HCT116 (cell line): ENCODE measurements around the gene ACVR1B. TPM values are rescaled to one million over a fixed set of nuclear protein-coding genes. Genes with fewer than 3 reads are reported as not detected.
"Not testable (repeated sequence)": the region's sequence is repeated elsewhere in the genome, so short reads cannot be mapped to it uniquely, and the experiment has no call there.

Experiments
- ATAC-seq: fragments of 200-7000 bp; cut with Tn5 transposase; 2 replicates; pipeline ENCODE4 v1.9.1; 2020; ENCODE audit warnings: mild to moderate bottlenecking, moderate library complexity
- BruUV-seq: library from RNA; stranded (reverse); fragments of 400-500 nt; replicated peaks from 2 replicates; lab custom pipeline; 2021; lab: Mats Ljungman, UMichigan
- CTCF ChIA-PET: fragments of 300-600 bp; sonication (Branson Sonifier 250); formaldehyde crosslinking; loops from one replicate; lab custom pipeline; 2021; ENCODE audit warnings: antibody characterized with exemption; lab: Charles Lee
- POLR2A ChIA-PET: fragments of 300-600, 350-600 bp; sonication (Branson Sonifier 250); formaldehyde crosslinking; loops from one replicate; lab custom pipeline; 2021; ENCODE audit warnings: antibody characterized with exemption; lab: Charles Lee
- RAD21 ChIA-PET, 2 experiments: fragments of 300-600 bp; sonication (Branson Sonifier 250); formaldehyde crosslinking; loops; one replicate each; lab custom pipeline; 2023; ENCODE audit warnings: low total read pairs in 2 of 2; ENCODE audit not compliant: uncharacterized antibody in 2 of 2, unreplicated experiment in 2 of 2, low non-redundant PET in 1 of 2; lab: Charles Lee
- DNase-seq: peaks from one replicate; pipeline ENCODE4 v3.0.0-alpha.2; 2010; ENCODE audit warnings: low read depth, low spot score
- H2AFZ ChIP-seq: fragments of 200-600 bp; shearing (Covaris generic), sonication (generic); 2 replicates; pipeline ENCODE4 v1.6.1; 2017; ENCODE audit warnings: low read depth, mixed run types, mixed read lengths, antibody characterized with exemption, low read length; ENCODE audit not compliant: poor library complexity, severe bottlenecking
- H3K27ac ChIP-seq: 2 replicates; pipeline ENCODE4 v1.5.1; 2012; ENCODE audit warnings: low read depth, low read length
- H3K27me3 ChIP-seq: fragments of 200-600 bp; sonication (generic); 2 replicates; pipeline ENCODE4 v1.6.1; 2016; ENCODE audit warnings: mixed run types, low read length, mixed read lengths; ENCODE audit not compliant: insufficient read depth
- H3K36me3 ChIP-seq, 2 experiments: fragments of 200-500 bp in 1 of 2; fragments of 200-600 bp in 1 of 2; sonication (Bioruptor generic) in 1 of 2; sonication (generic) in 1 of 2; 2 replicates each; pipeline versions ENCODE4 v1.5.1 to v1.6.1; 2014 to 2016; ENCODE audit warnings: low read length in 2 of 2, inconsistent platforms in 1 of 2, mixed read lengths in 1 of 2, mixed run types in 1 of 2; ENCODE audit not compliant: insufficient read depth in 2 of 2, control insufficient read depth in 1 of 2
- H3K4me1 ChIP-seq, 2 experiments: fragments of 200-600 bp in 1 of 2; sonication (generic) in 1 of 2; 2 replicates each; pipeline versions ENCODE4 v1.5.1 to v1.6.1; 2012 to 2017; ENCODE audit warnings: low read length in 2 of 2, inconsistent platforms in 1 of 2, mild to moderate bottlenecking in 1 of 2, mixed read lengths in 1 of 2, mixed run types in 1 of 2, moderate library complexity in 1 of 2; ENCODE audit not compliant: insufficient read depth in 2 of 2, control insufficient read depth in 1 of 2
- H3K4me2 ChIP-seq: fragments of 200-600 bp; sonication (generic); 2 replicates; pipeline ENCODE4 v1.6.1; 2017; ENCODE audit warnings: mixed run types, low read length, mixed read lengths
- H3K4me3 ChIP-seq, 2 experiments: fragments of 200-600 bp in 1 of 2; sonication (generic) in 1 of 2; replicated peaks in 1 of 2; 2 replicates each; pipeline ENCODE4 v1.5.1; 2011 to 2016; ENCODE audit warnings: low read length in 2 of 2, control low read depth in 1 of 2, low read depth in 1 of 2, mild to moderate bottlenecking in 1 of 2, mixed read lengths in 1 of 2, mixed run types in 1 of 2
- H3K79me2 ChIP-seq: fragments of 200-600 bp; sonication (generic); 2 replicates; pipeline ENCODE4 v1.6.1; 2017; ENCODE audit warnings: mild to moderate bottlenecking, mixed run types, low read length, moderate library complexity, mixed read lengths; ENCODE audit not compliant: insufficient read depth
- H3K9ac ChIP-seq: fragments of 200-600 bp; sonication (generic); 2 replicates; pipeline ENCODE4 v1.6.1; 2016; ENCODE audit warnings: low read length, mixed read lengths
- H3K9me2 ChIP-seq: fragments of 200-600 bp; sonication (generic), shearing (Covaris generic); 2 replicates; pipeline ENCODE4 v1.6.1; 2017; ENCODE audit warnings: mixed run types, mild to moderate bottlenecking, moderate library complexity; ENCODE audit not compliant: insufficient read depth
- H3K9me3 ChIP-seq, 2 experiments: fragments of 200-500 bp in 1 of 2; fragments of 200-600 bp in 1 of 2; sonication (Bioruptor generic) in 1 of 2; sonication (generic) in 1 of 2; 2 replicates each; pipeline ENCODE4 v1.6.1; 2014 to 2017; ENCODE audit warnings: low read length in 2 of 2, mixed read lengths in 2 of 2, inconsistent platforms in 1 of 2, low read depth in 1 of 2, mild to moderate bottlenecking in 1 of 2, mixed run types in 1 of 2, moderate library complexity in 1 of 2; ENCODE audit not compliant: control insufficient read depth in 1 of 2, insufficient read depth in 1 of 2
- H4K20me1 ChIP-seq: fragments of 200-600 bp; sonication (generic), shearing (Covaris generic); 2 replicates; pipeline ENCODE4 v1.6.1; 2017; ENCODE audit warnings: mixed run types, mild to moderate bottlenecking, moderate library complexity; ENCODE audit not compliant: insufficient read depth
- CEBPB ChIP-seq: IDR thresholded peaks from 2 replicates; pipeline ENCODE4 v1.6.1; 2012; ENCODE audit warnings: low read depth
- EGR1 ChIP-seq: IDR thresholded peaks from 2 replicates; pipeline ENCODE4 v1.6.1; 2012; ENCODE audit warnings: low read depth
- EZH2 ChIP-seq: fragments of 200-600 bp; sonication (generic); IDR thresholded peaks from 2 replicates; pipeline ENCODE4 v1.6.1; 2017; ENCODE audit warnings: antibody characterized with exemption, mixed run types
- EZH2phosphoT487 ChIP-seq: fragments of 200-600 bp; IDR thresholded peaks from 2 replicates; pipeline ENCODE4 v1.6.1; 2018; ENCODE audit warnings: antibody characterized with exemption, borderline replicate concordance
- FOSL1 ChIP-seq: IDR thresholded peaks from 2 replicates; pipeline ENCODE4 v1.6.1; 2012; ENCODE audit warnings: low read depth
- JUND ChIP-seq: IDR thresholded peaks from 2 replicates; pipeline ENCODE4 v1.6.1; 2012
- POLR2AphosphoS5 ChIP-seq: IDR thresholded peaks from 2 replicates; pipeline ENCODE4 v1.6.1; 2011; ENCODE audit warnings: mild to moderate bottlenecking, low read depth, low read length, moderate library complexity
- ZFX ChIP-seq: fragments of 450-650 bp; IDR thresholded peaks from 2 replicates; pipeline ENCODE4 v1.6.1; 2017
- intact Hi-C: fragments of 100-400 bp; cut with micrococcal nuclease; formaldehyde crosslinking; loops from 2 replicates; pipeline ENCODE4 v1.10.0; 2022
- total RNA-seq: library from RNA; stranded (reverse); gene quantifications from one replicate; pipeline ENCODE4 v1.2.1, GENCODE V29; 2021; ENCODE audit not compliant: unreplicated experiment
- TF ChIP-seq, protein P1 (sequence below): IDR thresholded peaks from 2 replicates; pipeline ENCODE4 v1.6.1; 2012

Gene ACVR1B
- total RNA-seq, 1 experiment from 2014 or later, result 22.7 TPM

DNA sequence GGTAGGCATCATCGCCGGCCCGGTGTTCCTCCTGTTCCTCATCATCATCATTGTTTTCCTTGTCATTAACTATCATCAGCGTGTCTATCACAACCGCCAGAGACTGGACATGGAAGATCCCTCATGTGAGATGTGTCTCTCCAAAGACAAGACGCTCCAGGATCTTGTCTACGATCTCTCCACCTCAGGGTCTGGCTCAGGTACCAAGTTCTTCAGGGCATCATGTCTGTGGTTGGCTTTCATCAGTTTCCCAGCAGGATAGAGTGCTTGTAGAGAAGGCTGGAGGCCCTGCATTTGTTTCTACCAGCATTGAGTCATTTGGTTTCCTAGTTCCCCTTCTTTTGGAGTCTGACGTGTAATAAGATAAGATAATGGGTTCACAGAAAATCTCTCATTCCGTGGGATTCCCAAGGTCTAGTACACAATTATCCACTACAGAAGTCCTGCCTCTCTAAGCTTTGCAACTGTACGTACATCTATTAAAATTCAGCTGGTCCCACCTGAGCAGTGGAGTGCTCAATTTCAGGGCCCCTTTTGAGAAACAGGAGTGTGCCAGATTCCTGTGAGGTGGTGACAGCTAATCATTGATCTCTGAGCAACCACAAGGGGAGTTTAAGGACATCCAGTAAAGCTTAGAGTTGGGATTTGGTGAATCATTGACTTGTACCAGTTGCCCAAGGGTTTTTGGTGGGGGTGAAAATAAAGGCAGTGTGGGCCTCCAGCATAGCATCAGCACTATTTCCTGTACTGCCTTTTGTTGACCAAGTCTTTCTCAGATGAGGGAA is 25.1 kb downstream of the ACVR1B start:
- ChIA-PET POLR2A (no interaction called here), CTCF (interaction anchor here (0.8 to 1.4 kb wide), 3 partner anchors 15 to 84 kb away, joined by 3 to 5 read pairs (median 3); no protein-coding TSS in a partner anchor), RAD21 (no interaction called here)
- H4K20me1 ChIP-seq, result no peaks in the 10 kb centered on the region; the same call in 1 of the 2 replicates
- no TSS peak for BruUV-seq
- H3K4me2 ChIP-seq, result no peak overlapping the region
- intact Hi-C loops, result loop anchor here (5.0 kb wide), 1 partner anchor 149 kb away; no protein-coding TSS in a partner anchor
- no peaks in the 10 kb centered on the region for H3K9me3 ChIP-seq
- H2AFZ ChIP-seq, result no peak overlapping the region
- peaks cover 9 to 21% of the 10 kb centered on the region in 2 experiments; a peak in 3 of 4 replicates for H3K36me3 ChIP-seq
- H3K9ac ChIP-seq, result no peak overlapping the region
- DNase-seq, result no peak
- no peaks in the 10 kb centered on the region for H3K27me3 ChIP-seq
- TF ChIP-seq POLR2AphosphoS5 (no peak), EZH2 (no peak), EGR1 (no peak), CEBPB (no peak)
- H3K4me3 ChIP-seq, result no peak overlapping the region
- no peaks in the 10 kb centered on the region for H3K9me2 ChIP-seq
- H3K4me1 ChIP-seq, result peaks cover 6 to 8% of the 10 kb centered on the region in 2 experiments
- no peak for ATAC-seq
- H3K27ac ChIP-seq, result no peak overlapping the region
- H3K79me2 ChIP-seq, result peaks cover 31% of the 10 kb centered on the region

DNA sequence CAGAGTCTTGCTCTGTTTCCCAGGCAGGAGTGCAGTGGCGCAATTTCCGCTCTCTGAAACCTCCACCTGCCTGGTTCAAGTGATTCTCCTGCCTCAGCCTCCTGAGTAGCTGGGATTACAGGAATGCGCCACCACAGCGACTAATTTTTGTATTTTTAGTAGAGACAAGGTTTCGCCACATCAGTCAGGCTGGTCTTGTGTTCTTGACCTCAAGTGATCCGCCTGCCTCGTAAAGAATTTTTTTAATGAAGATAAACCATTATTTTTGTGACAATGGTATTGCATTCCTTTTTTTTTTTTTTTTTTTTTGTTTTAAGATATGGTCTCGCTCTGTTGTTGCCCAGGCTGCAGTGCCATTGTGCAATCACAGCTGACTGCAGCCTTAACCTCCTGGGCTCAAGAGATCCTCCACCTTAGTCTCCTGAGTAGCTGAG is 25.8 kb downstream of the ACVR1B start:
- CTCF ChIA-PET, result interaction anchor here (0.8 to 1.4 kb wide), 3 partner anchors 14 to 85 kb away, joined by 3 to 5 read pairs (median 3); no protein-coding TSS in a partner anchor
- POLR2A ChIA-PET, result interaction anchor here (0.8 to 1.1 kb wide), 2 partner anchors 15 to 687 kb away, joined by 4 read pairs; no protein-coding TSS in a partner anchor
- Histone ChIP-seq H3K9ac (no peak overlapping the region), H4K20me1 (no peaks in the 10 kb centered on the region; the same call in 1 of the 2 replicates), H3K36me3 (peaks cover 15 to 25% of the 10 kb centered on the region in 2 experiments; a peak in 3 of 4 replicates), H3K79me2 (peaks cover 24% of the 10 kb centered on the region), H3K4me3 (no peak overlapping the region), H3K9me3 (no peaks in the 10 kb centered on the region), H2AFZ (no peak overlapping the region), H3K4me1 (peaks cover 0 to under 1% of the 10 kb centered on the region in 2 experiments; a peak in 1 of 4 replicates), H3K4me2 (no peak overlapping the region), H3K9me2 (no peaks in the 10 kb centered on the region), H3K27me3 (no peaks in the 10 kb centered on the region), H3K27ac (no peak overlapping the region)
- no peak for TF ChIP-seq EGR1
- TF ChIP-seq JUND, result no peak
- TF ChIP-seq FOSL1, result no peak
- no peak for TF ChIP-seq EZH2phosphoT487
- TF ChIP-seq, protein P1, sequence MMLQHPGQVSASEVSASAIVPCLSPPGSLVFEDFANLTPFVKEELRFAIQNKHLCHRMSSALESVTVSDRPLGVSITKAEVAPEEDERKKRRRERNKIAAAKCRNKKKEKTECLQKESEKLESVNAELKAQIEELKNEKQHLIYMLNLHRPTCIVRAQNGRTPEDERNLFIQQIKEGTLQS, result no peak
- no peak for TF ChIP-seq ZFX
- DNase-seq (no peak), ATAC-seq (no peak)
- BruUV-seq, result no TSS peak
- intact Hi-C loops, result loop anchor here (5.0 kb wide), 1 partner anchor 150 kb away; no protein-coding TSS in a partner anchor
- RAD21 ChIA-PET, result no interaction called here

DNA sequence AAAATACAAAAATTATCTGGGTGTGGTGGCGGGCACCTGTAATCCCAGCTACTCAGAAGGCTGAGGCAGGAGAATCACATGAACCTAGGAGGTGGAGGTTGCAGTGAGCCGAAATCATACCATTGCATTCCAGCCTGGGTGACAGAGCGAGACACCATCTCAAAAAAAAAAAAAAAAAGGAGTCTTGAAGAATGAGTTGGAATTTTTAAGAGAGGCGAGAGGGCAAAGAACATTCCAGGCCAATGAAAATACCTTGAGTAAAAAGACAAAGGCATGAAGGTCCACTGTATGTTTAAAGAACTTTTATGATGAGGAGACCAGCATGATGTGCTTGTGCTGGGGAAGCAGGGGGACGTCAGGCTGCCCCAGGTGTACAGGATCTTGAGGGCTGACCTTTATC is 27.8 kb downstream of the ACVR1B start:
- peaks cover 21 to 34% of the 10 kb centered on the region in 2 experiments for H3K36me3 ChIP-seq
- H3K27ac ChIP-seq, H3K9me2 ChIP-seq, H4K20me1 ChIP-seq, H3K27me3 ChIP-seq, H2AFZ ChIP-seq, POLR2A ChIA-PET, H3K9ac ChIP-seq, H3K4me1 ChIP-seq, H3K4me3 ChIP-seq, H3K79me2 ChIP-seq, BruUV-seq, RAD21 ChIA-PET, H3K9me3 ChIP-seq, DNase-seq, H3K4me2 ChIP-seq, ATAC-seq: not testable (repeated sequence)
- intact Hi-C loops, result loop anchor here (5.0 kb wide), 1 partner anchor 152 kb away; no protein-coding TSS in a partner anchor
- CTCF ChIA-PET, result interaction anchor here (1.0 kb wide), 1 partner anchor 46 kb away, joined by 3 read pairs; no protein-coding TSS in a partner anchor
